Osteocyte (in vitro differentiated cells): ENCODE data around the gene CAPZA2. TPM values are rescaled to one million over a fixed set of nuclear protein-coding genes. Genes with fewer than 3 reads are reported as not detected.
"Not testable (repeated sequence)": the region's sequence is repeated elsewhere in the genome, so short reads cannot be mapped to it uniquely, and the experiment has no call there.

ENCODE experiments used
- DNase-seq: peaks from one replicate; pipeline ENCODE4 v3.0.0; 2021; ENCODE audit warnings: mixed read lengths; ENCODE audit not compliant: unreplicated experiment; ENCODE audit errors: extremely low spot score
- H3K27ac Mint-ChIP-seq: one replicate; pipeline ENCODE4 v1.8.0; 2021; ENCODE audit warnings: mild to moderate bottlenecking, mixed read lengths; ENCODE audit not compliant: unreplicated experiment
- H3K27me3 Mint-ChIP-seq: one replicate; pipeline ENCODE4 v1.8.0; 2021; ENCODE audit warnings: mixed read lengths; ENCODE audit not compliant: unreplicated experiment
- H3K36me3 Mint-ChIP-seq: one replicate; pipeline ENCODE4 v1.8.0; 2021; ENCODE audit warnings: mixed read lengths; ENCODE audit not compliant: unreplicated experiment
- H3K4me1 Mint-ChIP-seq: one replicate; pipeline ENCODE4 v1.8.0; 2021; ENCODE audit warnings: mixed read lengths; ENCODE audit not compliant: unreplicated experiment
- H3K4me3 Mint-ChIP-seq: one replicate; pipeline ENCODE4 v1.8.0; 2021; ENCODE audit warnings: mild to moderate bottlenecking, moderate library complexity, mixed read lengths; ENCODE audit not compliant: unreplicated experiment
- H3K9me3 Mint-ChIP-seq: one replicate; pipeline ENCODE4 v1.8.0; 2021; ENCODE audit warnings: mixed read lengths; ENCODE audit not compliant: unreplicated experiment
- long read RNA-seq: library from polyadenylated mRNA; unstranded; transcript quantifications from one replicate; pipeline ENCODE4 v2.0.0, GENCODE V29; 2021
- total RNA-seq: library from RNA; stranded (reverse); gene quantifications from 2 replicates; pipeline ENCODE4 v1.2.1, GENCODE V29; 2021
- TF ChIP-seq, protein P1 (sequence below): fragments of 200-600 bp; sonication (generic); IDR thresholded peaks from 2 replicates; pipeline ENCODE4 v1.5.0; 2021; ENCODE audit warnings: antibody characterized with exemption, mild to moderate bottlenecking, moderate library complexity

Gene CAPZA2
- 194 and 207 TPM in 2 replicates for total RNA-seq
- long read RNA-seq, full-length matches to known transcripts = 1,388 of 1,451 reads
- long read RNA-seq, partial matches to known transcripts = 31 of 1,451 reads
- long read RNA-seq, other reads (novel, unspliced or antisense) = 32 of 1,451 reads

- peaks cover 3% of the 10 kb centered on the region for H3K36me3 Mint-ChIP-seq
- peak within 1 kb of the TSS; percentile 95 for H3K4me3 Mint-ChIP-seq
Observed at GRCh38 chr7:116862234-116862950, at the start of gene CAPZA2. CAPZA2 (plus strand) TSS chr7:116862587; CDS start chr7:116862612, 25 bp downstream.

GRCh38 chr7:116812860-116813259 lies 49.5 kb upstream of the CAPZA2 start:
- H3K27ac Mint-ChIP-seq = no peak overlapping the region

More at GRCh38 chr7:116862234-116862950, at the start of gene CAPZA2:
- TF ChIP-seq, protein P1, sequence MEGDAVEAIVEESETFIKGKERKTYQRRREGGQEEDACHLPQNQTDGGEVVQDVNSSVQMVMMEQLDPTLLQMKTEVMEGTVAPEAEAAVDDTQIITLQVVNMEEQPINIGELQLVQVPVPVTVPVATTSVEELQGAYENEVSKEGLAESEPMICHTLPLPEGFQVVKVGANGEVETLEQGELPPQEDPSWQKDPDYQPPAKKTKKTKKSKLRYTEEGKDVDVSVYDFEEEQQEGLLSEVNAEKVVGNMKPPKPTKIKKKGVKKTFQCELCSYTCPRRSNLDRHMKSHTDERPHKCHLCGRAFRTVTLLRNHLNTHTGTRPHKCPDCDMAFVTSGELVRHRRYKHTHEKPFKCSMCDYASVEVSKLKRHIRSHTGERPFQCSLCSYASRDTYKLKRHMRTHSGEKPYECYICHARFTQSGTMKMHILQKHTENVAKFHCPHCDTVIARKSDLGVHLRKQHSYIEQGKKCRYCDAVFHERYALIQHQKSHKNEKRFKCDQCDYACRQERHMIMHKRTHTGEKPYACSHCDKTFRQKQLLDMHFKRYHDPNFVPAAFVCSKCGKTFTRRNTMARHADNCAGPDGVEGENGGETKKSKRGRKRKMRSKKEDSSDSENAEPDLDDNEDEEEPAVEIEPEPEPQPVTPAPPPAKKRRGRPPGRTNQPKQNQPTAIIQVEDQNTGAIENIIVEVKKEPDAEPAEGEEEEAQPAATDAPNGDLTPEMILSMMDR = peak; percentile 31
- peaks cover under 1% of the 10 kb centered on the region for H3K27me3 Mint-ChIP-seq
- peak; percentile 99 for DNase-seq
- peak within 1 kb of the TSS; percentile 97 for H3K27ac Mint-ChIP-seq
- no peaks in the 10 kb centered on the region for H3K9me3 Mint-ChIP-seq
- peaks cover 30% of the 10 kb centered on the region for H3K4me1 Mint-ChIP-seq

GRCh38 chr7:116813371-116813770 lies 49.0 kb upstream of the CAPZA2 start:
- not testable (repeated sequence) for DNase-seq, H3K27me3 Mint-ChIP-seq, H3K4me3 Mint-ChIP-seq, H3K9me3 Mint-ChIP-seq, H3K27ac Mint-ChIP-seq, H3K36me3 Mint-ChIP-seq
- peaks cover 16% of the 10 kb centered on the region for H3K4me1 Mint-ChIP-seq

More at GRCh38 chr7:116812860-116813259, 49.5 kb upstream of the CAPZA2 start:
- peaks cover 21% of the 10 kb centered on the region for H3K4me1 Mint-ChIP-seq
- TF ChIP-seq, protein P1 = no peak
- no peaks in the 10 kb centered on the region for H3K9me3 Mint-ChIP-seq
- H3K27me3 Mint-ChIP-seq = no peaks in the 10 kb centered on the region
- no peaks in the 10 kb centered on the region for H3K36me3 Mint-ChIP-seq
- H3K4me3 Mint-ChIP-seq = no peak overlapping the region
- DNase-seq = no peak

GRCh38 chr7:116815041-116815440 lies 47.3 kb upstream of the CAPZA2 start:
- Mint-ChIP-seq H3K4me1 (peaks cover 4% of the 10 kb centered on the region), H3K36me3 (no peaks in the 10 kb centered on the region), H3K27me3 (no peaks in the 10 kb centered on the region), H3K27ac (no peak overlapping the region), H3K4me3 (no peak overlapping the region), H3K9me3 (no peaks in the 10 kb centered on the region)
- TF ChIP-seq, protein P1 = no peak
- no peak for DNase-seq

- no peak overlapping the region for H3K27ac Mint-ChIP-seq
- H3K27me3 Mint-ChIP-seq = no peaks in the 10 kb centered on the region
- peaks cover 12% of the 10 kb centered on the region for H3K9me3 Mint-ChIP-seq
- no peaks in the 10 kb centered on the region for H3K4me1 Mint-ChIP-seq
- no peaks in the 10 kb centered on the region for H3K36me3 Mint-ChIP-seq
- DNase-seq = no peak
- no peak overlapping the region for H3K4me3 Mint-ChIP-seq
- TF ChIP-seq, protein P1 = no peak
Observed at GRCh38 chr7:116820149-116820548, 42.2 kb upstream of the CAPZA2 start.

GRCh38 chr7:116821647-116822046 lies 40.7 kb upstream of the CAPZA2 start:
- not testable (repeated sequence) for H3K4me3 Mint-ChIP-seq, H3K27ac Mint-ChIP-seq, H3K36me3 Mint-ChIP-seq, DNase-seq, H3K4me1 Mint-ChIP-seq, H3K27me3 Mint-ChIP-seq
- peaks cover 16% of the 10 kb centered on the region for H3K9me3 Mint-ChIP-seq
